Measurements from ENCODE around the gene UBE2D3.
A peak's percentile ranks its signal among the peaks of the same experiment; 100 is the strongest.
"Not testable (repeated sequence)": the region's sequence is repeated elsewhere in the genome, so short reads cannot be mapped to it uniquely, and the experiment has no call there.

The UBE2D3 gene

DNA sequence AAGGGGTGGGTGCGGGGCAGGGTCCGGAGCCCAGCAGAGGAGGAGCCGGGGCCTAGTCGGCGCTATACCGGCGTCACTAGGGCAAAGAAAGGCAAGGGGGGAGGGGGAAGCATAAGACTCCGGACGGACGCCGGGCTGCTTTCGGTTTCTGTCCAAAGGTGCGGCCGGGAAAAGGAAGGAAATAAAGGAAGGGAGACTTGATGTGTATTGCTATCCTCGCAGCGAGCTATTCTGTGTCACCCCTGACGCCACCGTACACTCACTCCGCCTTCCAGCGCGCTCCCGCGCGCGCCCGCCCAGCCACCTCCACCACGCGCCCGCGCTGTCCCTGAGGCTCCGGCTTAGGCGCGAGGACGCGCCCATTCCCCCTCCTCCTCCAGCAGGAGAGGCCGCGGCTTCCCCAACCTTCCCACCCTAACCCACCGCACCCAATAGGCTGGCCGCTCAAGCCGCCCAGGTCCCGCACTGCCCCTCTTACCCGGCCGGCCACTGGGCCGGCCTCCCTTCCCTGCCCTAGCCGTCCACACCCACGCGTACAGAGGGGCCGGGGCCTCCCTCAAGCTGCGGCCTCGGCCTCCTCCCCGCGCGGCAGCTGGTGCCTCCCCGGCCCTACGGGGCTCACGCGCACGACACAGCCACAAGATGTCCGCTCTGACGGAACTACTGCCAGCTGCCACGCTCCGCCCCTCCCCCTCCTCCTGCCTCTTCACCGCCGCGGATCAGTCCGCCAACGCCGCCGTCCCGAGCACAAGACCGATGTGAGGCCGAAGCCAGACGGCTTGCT lies at the start of gene UBE2D3:
TSS of gene UBE2D3 (minus strand) at position 662 of the 784 bp plus-strand sequence. CDS start 1,043 bp downstream, outside the sequence.
- peak; percentile 92 for DNase-seq

DNA sequence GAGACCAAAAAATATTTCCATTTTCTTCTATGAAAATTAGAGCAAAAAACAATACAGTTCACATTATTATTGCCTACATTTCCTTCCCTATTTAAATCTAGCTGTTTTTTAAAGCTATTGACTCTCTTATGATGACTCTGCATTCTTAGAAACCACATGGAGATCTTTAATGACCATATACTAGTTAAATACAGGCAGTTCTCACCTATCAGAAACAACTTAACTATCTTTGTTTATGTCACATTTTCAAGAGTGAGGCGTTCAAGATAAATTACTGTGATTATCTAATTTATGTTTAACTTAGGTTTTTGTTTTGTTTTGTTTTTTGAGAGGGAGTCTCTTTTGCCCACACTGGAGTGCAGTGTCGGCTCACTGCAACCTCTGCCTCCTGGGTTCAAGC lies 44.4 kb upstream of the UBE2D3 start:
- DNase-seq, result no peak

DNA sequence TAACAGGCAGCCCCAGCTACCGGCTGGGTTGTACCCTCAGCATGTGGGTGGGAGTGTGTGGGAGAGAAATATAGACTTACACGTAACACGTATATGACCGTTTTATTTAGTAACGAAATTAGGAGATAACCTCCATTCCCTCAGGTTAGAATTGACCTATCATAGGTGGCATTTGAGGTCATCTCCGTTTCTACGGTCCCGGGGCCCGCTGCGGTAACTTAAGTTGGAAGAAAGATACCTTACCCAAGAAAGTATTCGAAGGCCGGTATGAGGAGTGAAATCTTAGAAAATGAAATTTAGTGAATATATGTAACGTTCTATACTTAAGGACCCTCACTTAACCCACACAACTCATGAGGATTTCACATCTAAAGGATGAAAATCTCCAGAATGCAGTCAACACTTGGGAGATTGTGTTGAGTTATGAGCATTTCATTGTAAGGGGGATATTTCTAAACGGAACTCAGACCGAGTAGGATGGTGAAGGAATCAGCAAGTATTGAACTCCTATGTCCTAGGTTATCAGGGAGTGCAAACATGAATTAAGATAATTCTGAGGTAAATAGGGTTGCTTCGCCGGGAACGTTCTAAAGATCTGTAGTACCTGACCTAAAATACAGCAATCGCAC lies 42.3 kb upstream of the UBE2D3 start:
- DNase-seq, result no peak

DNA sequence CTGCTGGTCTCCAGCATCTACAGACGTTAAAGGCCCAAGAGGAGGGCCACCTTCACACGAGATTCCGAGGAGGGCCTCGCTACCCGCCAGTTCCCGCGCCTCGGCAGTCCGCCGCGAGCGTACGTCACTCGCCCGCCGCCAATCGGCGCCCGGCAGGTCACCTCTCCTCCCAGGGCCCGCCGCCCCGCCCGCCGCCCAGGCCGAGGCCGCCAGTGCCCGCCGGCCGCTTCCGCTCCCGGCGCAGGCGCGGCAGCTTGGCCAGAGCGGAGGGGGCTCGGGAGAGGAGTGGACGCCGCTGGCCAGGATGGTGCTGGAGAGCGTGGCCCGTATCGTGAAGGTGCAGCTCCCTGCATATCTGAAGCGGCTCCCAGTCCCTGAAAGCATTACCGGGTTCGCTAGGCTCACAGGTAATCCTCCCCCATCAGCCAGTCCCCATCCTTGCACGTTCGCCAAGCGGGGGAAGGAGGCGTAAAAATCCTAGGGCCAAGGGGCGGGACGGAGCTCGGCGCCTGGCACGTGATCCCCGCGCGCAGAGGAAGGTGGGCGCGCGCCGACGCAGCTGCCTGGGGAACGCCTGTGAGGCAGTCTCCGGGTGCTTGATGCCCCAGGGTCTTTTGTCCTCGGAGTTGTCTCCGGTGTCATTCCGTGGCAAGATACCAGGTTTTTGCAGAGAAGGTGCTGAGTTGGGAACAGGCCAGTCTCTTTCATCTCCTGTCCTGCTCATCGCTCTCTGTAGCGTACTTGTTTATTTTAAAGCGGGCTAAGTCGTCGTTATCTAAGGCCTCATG lies 41.6 kb upstream of the UBE2D3 start, which contains the start of gene CISD2:
TSS of gene CISD2 (plus strand) at position 212 of the 788 bp plus-strand sequence. CDS start at position 305, 93 bp downstream.
- DNase-seq, result peak; percentile 91

DNA sequence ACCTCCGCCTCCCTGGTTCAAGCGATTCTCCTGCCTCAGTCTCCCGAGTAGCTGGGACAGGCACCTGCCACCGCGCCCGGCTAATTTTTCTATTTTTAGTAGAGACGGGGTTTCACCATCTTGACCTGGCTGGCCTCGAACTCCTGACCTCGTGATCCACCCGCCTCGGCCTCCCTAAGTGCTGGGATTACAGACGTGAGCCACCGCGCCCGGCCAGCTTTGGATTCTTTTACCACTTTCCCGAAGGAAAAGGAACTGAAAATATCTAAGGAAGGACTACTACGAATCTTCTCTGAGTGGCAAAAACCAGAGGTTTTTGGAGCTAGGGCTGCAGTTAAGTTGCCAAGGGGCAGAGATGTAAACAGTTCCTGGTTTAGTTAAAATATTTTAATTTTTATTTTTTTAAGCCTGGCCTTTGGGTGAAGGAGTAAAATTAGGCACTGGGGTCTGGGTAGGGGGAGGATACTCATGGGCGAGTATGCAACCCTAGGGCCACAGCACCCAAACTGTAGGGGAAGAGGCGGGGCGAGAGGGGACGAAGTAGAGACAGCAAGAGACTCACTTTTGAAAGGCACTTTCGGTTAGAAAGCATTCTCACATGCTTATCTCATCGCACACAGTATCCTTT lies 40.9 kb upstream of the UBE2D3 start:
- DNase-seq, result no peak

DNA sequence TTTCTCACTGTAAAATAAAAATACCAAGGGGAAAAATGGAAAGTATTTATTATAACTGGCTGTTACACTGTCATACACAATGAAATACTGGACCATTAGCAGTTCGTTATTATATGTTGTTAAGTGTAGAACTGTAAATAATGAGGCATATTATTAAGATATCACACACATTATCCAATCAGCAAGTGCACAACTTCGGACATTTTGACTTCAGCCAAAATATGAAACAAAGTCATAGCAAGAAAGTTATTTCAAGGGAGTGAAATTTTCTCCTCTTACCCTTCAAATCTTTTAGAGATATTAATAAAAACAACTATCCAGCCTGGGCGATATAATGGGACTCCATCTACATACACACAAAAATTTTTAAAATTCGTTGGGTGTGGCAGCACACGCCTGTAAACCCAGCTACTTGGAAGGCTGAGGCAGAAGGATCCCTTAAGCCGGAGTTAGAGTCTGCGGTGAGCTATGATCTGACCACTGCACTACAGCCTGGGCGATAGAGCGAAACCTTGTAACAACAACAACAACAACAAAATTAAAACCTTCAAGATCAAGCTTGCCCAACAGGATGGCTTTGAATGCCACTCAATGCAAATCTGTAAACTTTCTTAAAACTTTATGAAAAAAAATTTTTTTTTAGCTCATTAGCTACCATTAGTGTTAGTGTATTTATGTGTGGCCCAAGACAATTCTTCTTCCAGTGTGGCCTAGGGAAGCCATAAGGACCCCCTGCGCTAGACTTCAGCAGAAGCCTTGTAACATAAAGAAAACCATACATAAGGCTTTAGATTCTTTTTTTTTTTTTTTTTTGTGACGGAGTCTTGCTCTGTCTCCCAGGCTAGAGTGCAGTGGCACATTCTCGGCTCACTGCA lies 40.2 kb upstream of the UBE2D3 start:
- DNase-seq, result no peak

DNA sequence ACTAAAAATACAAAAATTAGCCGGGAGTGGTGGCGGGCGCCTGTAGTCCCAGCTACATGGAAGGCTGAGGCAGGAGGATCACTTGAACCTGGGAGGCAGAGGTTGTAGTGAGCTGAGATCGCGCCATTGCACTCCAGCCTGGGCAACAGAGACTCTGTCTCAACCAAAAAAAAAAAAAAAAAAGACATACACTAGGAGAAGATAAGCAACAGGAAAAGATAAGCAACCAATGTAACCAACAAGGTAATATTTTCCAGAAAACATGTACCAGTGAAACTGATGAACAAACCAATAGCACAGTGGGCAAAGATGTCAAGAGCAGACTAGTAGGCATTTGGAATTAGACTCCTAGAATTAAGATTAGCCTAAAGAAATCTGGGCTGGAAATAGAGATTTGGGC lies 38.0 kb upstream of the UBE2D3 start:
- not testable (repeated sequence) for DNase-seq

DNA sequence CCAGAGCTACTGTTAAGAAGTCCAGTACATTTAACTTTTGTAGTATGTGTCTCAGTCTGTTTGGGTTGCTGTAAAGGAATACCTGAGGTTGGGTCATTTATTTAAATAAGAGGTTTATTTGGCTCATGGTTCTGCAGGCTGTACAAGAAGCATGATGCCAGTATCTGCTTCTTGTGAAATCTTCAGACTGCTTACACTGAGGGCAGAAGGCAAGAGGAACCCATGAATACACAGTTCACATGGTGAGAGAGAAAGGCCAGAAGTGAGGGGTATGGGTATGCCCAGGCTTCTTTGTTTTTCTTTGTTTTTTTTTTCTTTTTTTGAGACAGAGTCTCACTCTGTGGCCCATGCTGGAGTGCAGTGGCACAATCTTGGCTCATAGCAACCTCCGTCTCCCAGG lies 35.4 kb upstream of the UBE2D3 start:
- no peak for DNase-seq

DNA sequence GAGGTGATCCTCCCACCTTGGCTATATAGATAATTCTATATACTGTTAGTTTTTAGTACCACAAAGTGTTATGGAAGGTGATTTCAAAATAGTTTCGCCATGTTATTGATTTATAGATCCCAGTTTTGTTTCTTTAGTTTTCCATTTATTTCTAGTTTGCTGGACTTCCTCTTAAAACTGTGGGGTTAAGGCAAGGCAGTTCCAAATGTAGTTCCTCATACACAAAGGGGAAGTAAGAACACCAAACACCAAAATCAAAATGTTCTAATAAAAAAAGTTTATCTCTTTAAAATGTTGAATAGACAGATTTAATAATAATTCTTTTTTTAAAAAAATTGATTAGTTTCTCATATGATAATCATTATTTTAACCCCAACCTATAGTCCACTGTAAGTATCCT lies 34.7 kb upstream of the UBE2D3 start:
- DNase-seq, result no peak

DNA sequence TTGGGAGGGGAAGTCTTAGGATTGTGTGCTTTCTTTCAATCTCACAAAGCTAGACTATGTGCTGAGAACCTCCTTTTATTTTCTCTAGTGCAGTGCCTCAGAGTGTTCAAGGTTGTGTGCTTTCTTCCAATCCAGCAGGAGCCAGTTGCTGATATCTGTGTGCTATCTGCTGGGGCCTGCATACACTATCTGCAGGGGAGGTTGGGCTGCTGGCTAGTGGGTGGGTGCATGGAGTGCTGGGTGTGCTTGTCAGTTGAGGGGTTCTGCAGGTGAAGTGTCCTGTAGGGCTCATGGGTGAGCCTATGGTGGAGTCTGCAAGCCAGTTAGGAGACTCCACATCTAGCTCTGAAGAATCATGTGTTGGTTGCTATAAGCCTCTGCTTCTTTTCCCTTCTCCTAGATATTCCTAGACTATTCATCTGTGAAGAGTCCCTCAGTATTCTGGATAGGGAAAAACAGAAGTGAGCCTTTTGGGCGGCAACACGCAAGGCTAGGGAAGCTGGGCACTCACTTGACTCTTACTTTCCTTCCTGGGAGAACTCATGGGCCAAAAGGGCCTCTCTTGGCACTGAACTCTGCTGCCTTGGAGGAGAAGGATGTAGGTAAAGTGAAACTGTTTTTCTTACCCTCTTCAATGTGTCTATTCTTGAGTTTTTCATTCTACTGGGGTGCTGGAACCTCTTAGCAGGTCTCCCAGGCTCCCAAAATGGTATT lies 33.4 kb upstream of the UBE2D3 start:
- no peak for DNase-seq

DNA sequence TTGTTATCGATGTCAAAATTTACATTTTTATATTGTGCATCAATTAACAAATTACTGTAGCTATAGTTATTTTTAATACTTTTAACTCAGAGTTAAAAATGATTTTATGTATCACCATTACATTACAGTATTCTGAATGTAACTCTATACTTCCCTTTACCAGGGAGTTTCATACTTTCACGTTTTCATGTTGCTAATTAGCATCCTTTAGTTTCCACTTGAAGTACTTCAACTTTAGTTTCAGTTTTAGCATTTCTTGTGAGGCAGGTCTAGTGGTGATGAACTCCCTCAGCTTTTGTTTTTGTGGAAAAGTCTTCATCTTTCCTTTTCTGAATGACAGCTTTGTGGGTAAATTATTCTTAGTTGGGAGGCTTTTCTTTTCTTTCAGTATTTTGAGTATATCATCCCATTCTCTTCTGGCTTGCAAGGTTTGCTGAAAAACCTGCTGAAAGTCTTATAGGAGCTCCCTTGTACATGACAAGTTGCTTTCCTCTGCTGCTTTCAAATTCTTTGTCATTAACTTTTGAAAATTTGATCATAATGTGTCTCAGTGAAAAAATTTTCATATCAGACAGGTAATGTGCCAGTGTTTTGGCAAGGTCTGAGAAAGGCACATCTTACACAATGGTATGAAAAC lies 31.6 kb upstream of the UBE2D3 start:
- no peak for DNase-seq

DNA sequence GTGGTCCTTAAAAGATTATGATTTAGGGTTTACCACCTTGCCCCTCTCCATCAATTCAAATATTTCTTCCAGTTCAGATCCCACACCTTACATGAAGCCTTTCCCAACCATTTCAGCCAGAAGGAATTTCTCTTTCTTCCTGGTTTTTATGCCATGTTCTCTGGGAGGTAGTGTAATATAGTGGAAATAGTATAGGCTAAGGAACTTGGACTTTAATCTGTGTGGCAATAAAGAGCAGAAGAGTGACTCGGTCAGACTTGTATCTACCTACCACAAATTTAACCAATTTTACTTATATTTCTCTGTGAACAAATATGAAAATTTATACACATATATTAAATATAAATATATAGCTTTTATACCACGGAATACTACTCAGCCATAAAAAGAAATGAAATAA lies 23.0 kb upstream of the UBE2D3 start:
- no peak for DNase-seq

DNA sequence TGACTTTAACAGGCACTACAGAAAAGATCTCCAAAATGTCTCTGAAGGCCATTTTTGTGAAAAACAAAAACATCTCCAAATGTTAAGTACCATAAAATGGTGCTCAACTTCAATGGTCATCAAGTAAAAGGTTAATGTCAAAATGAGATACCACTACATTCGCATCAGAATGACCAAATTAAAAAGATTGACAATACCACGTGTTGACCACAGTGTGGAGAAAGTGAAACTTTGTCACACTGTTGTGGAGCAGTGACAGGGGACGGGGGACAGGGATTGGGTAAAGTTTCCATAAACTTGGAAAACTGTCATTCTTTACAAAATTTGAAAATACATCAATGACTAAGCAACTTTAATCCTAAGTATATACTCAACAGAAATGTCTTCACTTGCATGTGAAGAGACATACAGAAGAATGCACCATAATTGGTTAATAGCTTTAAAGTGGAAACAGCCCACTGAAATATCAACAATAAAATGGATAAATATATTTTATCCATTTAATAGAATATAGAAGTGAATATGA lies 22.3 kb upstream of the UBE2D3 start:
- no peak for DNase-seq

DNA sequence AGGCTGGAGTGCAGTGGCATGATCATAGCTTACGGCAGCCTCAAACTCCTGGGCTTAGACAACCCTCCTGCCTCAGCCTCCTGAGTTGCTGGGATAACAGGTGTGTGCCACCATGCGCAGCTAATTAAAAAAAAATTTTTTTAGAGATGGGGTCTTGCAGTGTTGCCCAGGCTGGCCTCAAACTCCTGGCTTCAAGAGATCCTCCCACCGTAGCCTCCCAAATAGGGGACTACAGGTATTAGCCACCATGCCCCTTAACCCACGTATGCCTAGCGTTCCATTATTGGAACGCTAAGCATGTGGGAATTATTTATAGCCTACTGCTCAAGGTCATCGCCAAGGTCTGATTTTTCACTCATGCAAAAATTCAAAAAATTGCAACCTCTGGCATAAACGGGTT lies 20.3 kb upstream of the UBE2D3 start:
- DNase-seq, result no peak

DNA sequence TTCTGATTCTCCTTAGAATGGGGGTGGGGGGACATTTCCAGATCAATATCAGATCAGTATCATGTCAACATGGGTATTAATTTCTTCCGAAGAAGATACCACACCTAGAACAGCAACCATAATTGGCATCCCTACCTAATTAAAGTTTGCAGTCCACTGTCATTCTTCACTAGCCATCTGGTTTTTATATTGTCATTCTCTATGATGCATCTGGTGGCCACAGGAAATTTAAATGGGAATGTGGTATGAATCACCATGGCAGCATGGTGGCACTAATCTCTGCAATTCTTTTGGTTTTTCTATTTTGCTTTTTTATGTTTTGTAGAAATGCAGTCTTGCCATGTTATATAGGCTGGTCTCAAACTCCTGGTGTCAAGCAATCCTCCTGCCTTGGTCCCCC lies 16.6 kb upstream of the UBE2D3 start:
- no peak for DNase-seq

DNA sequence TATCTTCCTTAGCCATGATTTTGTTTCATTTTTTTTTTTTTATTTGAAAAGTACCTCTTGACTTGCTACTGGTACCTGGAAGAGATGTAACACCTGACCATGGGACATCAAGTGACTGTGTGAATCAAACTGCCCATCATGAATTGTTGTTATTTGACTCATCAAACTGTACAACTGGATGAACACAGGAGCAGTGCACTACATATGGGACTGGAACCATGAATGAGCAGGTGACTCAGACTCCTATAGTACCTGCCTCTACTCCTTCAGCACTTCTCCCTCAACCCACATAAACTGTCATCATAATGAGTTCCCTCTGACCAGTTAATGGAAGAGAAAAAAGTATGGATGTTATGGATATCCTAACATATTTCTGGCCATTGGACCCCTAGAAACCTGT lies 15.9 kb upstream of the UBE2D3 start:
- DNase-seq, result no peak

DNA sequence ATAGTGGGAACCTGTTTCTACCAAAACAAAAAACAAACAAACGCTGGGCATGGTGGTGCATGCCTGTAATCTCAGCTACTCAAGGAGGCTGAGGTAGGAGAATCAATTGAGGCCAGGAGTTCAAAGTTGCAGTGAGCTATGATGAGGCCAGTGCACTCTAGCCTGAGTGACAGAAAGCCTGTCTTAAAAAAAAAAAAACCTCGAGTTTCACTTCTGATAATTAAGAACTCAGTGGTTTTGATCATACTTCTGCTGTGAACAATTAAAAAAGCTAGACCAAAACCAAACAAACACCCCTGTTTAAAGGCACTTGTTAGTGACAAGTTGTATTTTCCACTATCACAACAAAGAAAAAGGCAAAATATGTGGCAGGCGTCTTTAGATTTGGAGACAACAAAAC lies 15.0 kb upstream of the UBE2D3 start:
- no peak for DNase-seq

DNA sequence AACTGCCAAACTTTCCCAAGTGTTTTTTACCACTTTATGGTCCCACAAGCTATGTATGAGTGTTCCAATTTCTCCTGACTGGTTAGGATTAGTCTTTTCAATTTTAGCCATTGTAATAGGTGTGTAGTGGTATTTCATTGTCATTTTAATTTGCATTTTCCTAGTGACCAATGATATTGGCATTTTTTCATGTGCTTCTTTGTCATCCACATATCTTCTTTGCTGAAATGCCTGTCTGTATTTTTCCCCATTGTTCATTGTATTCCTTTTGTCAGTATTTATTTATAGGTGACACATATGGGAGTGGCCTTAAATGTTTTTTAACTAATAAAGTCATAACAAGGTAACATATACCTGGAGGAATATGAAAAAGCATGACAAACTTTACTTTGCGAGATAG lies 9.2 kb upstream of the UBE2D3 start:
- no peak for DNase-seq

DNA sequence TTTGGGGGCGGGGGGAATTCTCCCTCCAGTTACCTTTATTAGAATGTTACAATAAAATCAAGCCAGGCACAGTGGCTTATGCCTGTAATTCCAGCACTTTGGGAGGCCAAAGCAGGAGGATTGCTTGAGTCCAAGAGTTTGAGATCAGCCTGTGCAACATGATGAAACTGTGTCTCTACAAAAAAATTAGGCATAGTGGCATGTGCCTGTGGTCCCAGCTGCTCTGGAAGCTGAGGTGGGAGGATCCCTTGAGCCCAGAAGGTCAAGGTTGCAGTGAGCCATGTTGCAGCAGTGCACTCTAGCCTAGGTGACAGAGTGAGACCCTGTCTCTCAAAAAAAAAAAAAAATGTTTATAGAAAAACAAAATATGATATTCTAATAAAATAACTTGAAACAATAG lies 5.3 kb upstream of the UBE2D3 start:
- no peak for DNase-seq

DNA sequence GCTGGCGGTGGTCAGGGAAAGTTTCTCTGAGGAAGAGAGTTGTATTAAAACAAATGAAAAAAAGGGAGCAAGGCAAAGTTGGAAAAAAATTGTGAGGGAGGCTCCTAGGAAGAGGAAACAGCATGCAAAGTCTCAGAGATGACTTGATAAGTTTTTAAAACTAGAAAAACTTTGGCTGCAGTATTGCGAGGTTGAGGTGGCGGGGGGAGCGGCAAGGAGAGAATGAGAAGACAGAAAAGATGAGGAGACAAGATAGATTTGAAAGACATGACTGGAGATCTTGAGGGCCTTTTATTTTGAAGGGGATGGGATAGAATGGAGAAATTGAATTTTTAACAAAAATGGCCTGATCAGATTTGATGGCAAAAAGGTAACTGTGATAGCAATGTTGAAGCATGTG lies 4.8 kb upstream of the UBE2D3 start:
- no peak for DNase-seq

DNA sequence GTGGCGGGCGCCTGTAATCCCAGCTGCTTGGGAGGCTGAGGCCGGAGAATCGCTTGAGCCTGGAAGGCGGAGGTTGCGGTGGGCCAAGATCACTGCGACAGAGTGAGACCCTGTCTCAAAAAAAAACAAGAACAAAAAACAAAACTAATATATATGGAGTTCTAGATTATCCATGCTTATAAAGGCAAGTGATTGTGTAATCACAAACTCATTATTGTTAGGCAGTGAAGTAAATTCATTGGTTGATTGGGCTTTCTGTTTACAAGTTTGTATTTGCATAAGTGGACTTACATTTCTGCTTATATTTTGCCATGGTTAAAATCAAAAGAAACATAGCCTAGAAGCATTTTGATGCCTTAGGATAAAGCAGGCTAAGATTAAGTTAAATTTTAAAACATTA lies 2.5 kb upstream of the UBE2D3 start:
- no peak for DNase-seq
